ENCODE data around the gene HMGN2.

Gene HMGN2

DNA sequence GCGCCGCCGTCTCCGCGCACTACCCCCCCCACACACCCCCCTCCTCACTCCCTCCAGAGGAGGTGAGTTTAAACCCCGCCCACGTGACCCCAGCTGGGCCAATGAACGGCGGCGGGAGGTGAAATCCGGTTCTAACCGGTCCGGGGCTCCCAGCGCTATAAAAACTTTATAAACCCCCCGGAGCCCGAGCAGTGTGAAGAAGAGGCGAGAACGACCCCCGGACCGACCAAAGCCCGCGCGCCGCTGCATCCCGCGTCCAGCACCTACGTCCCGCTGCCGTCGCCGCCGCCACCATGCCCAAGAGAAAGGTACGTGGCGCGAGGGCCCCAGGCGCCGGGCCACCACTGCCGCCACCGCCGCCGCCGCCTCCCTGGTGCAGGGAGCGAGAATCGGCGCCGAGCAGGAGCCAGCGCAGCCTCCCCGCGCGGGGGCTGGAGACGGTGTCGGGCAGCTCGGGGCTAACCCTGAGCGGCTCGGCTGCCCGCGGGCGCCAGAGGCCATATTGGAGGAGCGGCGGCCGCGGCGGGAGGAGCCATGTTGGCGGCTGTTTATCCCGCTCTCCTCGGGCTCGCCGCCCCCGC, at the start of gene HMGN2:
Gene HMGN2, plus strand, starts transcription at position 121 of the 581 bp plus-strand sequence. Its CDS starts 173 bp downstream, at position 294.
- peak; percentile 93 for DNase-seq

DNA sequence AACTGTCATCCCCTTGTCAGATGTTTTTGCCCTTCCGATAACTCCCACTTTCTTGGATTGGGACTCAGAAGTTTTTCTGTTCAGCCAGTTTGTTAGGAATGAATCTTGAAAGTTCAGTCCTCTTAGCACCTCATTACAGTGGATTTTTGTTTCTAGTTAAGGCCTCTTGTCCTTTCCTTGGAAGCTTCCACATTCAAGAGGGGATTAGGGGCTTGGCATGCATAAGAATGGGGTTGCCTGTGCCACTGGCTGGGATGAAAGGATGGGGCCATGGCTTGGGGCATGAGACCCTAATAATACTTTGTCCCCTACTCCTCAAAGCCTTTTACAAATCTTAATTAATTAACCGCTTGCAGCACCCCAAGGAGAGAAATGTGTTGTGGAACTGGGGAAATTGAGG, 42.5 kb upstream of the HMGN2 start:
- DNase-seq = no peak

DNA sequence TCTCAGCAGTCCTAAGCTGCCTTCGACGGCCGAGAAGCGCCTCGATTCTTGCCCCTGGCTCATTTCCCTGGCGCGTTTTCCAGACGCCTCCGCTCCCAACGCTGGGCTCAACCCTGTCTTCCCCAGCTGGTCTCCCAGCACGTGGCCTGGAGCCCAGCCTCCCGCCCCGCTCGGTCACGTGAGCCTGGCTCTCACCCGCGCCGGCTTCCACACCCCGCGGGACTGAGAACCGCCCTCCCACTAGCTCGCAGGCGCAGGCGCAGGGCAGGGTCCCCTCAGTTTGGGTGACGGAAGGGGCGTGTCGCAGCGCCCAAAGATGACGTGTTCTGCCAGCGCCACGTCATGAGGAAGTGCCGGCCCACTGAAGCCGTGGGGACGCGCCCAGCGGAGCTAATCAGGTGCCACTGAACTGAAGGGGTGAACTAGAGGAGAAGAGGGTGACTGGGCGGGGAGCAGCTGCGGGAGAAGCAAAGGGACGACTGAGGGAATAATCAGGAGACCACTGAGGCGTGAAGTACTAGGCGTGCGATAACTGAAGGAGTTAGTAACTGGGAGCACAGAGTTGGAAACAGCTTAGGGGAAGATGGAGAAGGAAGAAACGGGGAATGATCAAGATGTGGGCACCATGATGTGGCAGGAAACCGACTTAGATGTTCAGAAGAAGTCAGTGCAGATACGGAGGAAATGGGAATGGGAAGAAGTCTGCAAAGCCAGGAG, 40.1 kb upstream of the HMGN2 start, which contains the start of gene DHDDS:
Gene DHDDS, plus strand, starts transcription at position 343 of the 717 bp plus-strand sequence. CDS start 625 bp downstream, outside the sequence.
- DNase-seq = peak; percentile 98

DNA sequence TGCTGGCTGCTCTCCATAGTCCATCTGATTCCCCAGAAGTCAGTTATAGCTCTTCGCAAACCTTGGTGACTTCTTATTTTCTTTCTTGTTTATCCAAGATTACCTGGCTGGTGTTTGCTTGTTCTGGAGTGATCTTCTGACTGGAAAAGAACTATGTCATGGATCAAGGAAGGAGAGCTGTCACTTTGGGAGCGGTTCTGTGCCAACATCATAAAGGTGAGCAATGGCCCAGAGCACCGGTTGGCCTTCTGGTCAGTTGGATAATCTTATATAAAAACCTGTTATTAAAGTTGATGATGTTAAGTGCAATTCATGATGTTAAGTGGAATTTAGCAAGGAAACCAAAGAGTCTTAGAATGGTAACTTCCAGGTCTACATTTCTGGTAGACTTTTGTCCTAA, 39.4 kb upstream of the HMGN2 start:
- DNase-seq = no peak

DNA sequence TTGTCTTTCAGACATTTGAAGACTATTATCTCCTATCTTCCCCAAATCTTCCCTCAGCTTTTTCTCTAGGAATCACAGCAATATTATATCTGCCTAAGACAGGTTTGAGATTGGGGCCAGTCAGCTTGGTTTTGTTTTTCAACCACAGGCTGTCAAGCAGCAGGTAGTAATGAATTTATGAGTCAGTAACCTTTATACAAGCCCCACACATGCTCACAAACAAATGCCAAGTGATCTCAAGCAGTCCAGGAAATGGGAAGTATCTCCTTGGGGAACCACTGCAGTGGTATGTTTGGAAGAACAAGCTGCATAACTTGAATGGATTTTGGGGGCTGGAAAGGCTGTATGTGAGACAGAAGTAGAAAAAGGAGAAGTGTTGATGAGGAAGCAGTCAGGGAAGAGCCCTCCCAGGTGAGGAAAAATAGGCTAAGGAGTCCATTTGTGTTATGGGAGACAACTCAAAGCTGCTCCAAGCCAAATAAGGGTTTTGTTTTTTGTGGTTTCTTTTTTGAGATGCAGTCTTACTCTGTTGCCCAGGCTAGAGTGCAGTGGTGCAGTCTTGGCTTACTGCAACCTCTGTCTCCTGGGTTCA, 38.0 kb upstream of the HMGN2 start:
- DNase-seq = no peak

DNA sequence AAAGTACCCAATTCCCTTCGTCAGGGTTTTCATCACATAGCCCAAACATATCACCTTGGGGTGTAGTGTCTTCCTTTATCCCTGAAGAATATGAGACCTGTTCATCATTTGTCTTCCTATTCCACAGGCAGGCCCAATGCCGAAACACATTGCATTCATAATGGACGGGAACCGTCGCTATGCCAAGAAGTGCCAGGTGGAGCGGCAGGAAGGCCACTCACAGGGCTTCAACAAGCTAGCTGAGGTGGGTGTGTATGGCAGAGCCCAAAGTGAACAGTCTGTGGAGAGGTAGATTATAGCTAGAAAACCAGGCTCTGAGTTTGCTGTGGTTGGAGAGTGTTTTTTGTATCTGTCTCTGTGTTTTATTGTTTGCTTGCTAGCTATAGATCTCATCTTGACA, 34.2 kb upstream of the HMGN2 start:
- no peak for DNase-seq

DNA sequence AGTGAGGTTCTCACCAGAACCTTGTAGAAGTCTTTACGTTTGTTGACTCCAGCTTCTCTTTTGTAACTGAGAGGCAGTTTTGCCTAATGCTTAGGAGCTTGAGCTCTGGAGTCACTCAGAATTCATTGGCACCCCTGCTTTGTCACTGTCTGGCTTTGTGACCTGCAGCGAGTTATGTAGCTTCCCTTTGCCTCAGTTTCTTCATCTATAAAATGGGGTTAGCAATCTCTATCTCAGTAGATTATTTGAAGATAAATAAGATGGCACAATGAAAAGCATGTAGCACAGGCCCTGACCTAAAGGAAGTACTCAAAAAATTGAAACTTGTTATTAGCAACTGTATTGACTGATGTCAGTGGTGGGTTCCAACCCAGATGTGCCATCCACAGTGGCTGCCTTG, 32.0 kb upstream of the HMGN2 start:
- DNase-seq = no peak

DNA sequence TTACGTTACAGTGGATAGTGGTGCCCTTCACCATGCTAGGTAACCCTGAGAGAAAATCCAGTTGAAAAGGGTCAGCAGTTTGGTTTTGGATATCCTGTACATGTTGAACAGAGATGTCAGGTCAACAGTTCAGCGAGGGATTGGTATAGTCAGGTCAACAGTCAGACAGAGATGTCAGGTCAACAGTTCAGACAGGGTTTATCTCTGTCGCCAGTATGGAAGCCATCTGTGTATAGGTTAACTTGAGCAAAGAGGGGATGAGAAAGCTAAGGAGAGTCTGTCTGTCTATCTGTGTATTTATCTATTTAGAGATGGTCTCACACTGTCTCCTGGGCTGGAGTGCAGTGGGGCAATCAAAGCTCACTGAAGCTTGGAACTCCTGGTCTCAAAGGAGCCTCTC, 22.4 kb upstream of the HMGN2 start:
- DNase-seq = no peak

DNA sequence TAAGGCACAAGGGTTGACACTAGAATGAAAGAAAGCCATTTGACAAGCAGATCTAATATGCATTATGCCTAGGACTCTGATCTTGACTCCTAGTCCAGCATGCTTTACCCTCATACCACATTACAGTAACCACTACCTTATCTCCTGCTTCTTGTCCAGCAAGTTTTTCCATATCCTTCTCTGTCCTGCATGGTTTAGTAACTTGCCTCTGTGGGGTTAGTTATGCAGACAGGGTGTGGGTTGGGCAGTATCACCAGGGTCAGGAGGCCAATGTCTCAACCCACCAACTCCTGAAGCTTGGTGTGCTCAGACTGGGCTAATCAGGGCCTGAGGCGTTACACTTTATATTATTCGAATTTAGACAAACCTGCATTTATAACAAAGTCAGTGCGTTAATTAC, 21.3 kb upstream of the HMGN2 start:
- DNase-seq = no peak

DNA sequence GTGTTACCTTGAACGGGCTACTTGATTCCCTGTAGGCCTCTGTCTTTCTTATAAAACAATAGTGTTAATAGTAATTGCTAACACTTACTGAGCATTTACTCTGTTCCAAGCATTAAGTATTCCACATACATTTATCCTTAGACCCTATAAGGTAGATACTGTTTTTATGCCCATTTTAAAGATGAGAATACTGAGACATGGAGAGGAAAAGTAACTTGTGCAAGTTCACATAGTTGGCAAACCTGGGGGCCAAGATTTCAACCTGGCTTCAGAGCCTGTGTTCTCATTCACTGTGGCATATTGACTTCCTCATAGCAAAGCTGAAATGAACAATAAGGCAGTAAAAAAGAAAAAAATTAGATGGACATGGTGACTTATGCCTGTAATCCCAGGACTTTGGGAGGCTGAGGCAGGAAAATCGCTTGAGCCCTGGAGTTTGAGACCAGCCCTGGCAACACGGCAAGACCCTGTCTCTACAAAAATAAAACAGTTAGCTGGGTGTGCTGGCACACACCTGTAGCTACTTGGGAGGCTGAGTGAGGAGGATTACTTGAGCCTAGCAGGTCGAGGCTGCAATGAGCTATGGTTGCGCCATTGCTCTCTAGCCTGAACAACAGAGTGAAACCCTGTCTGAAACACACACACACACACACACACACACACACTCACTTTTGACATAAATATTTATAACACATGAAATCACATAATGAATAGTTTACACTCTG, 19.6 kb upstream of the HMGN2 start:
- DNase-seq = no peak

DNA sequence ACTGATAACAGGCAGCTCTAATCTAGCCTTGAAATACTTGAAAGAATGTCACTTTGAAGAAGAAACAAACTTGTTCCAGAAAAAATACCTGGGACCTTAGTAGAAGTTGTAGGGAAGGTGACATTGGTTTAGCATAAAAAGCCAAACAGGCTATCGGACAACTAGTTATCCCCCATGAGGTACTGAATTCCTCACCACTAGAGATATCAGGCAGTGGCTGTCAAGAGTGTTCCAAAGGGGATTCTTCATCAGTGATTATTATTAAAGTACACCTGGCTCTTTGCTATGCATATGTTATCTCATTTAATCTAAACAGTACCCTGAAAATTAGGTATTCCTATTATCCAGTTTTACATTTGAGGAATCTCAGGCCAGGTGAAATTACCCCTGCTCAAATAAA, 13.1 kb upstream of the HMGN2 start:
- DNase-seq = no peak

DNA sequence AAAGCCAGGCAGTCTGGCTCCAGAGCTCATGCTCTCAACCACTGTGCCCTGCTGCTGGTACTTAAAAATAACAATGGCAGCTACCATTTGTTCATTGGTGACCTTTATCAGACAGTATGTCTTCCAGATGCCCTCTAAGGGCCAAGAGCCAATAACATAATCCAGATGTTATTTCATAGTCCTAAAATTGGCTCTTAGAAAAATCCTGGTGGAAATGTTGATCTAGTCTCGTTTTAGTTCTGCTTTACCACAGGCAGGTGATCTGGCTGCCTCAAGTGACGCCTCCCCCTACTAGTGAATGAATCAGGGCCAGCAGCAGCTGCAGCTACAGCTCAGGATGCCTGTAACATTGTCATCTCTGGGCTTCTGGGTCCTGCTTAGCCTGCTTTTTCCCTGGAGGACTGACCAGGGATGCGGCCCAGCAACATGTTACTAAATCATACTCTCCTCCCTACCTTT, 12.6 kb upstream of the HMGN2 start:
- no peak for DNase-seq

DNA sequence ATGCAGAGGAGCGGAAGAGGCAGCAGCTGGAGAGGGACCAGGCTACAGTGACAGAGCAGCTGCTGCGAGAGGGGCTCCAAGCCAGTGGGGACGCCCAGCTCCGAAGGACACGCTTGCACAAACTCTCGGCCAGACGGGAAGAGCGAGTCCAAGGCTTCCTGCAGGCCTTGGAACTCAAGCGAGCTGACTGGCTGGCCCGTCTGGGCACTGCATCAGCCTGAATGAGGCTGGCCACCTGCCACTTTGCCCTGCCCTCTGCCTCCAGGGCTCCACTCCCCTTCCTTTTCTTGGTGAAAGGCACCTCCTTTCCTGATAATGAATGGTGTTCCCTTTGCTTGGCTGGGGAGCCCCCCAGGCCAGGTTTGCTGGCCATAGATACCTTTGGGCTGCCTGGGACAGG, 3.3 kb upstream of the HMGN2 start:
- no peak for DNase-seq

DNA sequence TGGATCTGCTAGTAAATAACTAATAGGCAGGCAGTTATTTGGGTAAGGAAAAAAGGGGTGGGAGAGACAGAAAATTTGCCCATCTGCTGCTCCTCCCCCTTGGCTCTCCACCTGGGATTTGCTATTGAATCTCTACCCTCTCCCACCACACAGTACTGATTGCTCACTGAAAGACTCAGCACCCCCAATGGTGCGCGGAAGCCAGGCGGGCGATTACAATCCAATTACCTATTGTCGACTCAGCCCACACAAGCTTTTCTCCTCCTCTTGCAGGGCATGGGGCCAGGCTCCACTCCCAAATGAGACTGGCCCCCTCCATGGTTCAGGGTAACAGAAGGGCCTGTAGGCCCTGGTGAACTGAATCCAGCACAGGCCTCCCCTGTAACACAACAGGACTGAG, 2.7 kb upstream of the HMGN2 start:
- no peak for DNase-seq

DNA sequence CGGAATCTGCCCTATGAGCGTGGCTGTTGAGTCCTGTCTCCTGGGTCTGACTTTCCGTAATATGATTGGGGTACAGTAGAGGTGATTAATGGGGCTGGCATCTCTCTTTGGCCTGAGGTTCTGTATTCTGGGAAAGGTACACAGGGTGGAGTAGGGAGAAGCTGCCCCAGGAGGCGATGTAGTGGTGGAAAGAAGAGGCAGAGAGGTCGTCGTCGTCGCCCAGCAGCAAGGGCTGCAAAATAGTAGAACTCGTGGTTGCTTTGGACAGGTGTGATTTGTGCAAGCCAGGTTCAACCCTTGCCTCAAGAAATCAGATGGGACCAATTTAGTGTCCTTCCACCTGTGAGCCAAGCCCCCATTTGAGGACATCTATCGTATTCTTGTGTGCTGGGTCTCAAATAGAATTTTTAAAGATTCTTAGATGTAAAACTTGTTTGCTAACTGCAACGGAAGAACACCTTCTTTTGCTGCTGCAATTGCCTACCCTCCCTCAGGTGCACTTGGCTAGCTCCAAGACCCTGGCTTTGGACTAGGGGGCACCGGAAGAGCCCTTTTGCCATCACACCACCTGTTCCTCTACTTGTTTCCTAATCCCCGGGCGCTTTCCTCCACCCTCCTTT, 1.3 kb upstream of the HMGN2 start:
- no peak for DNase-seq

DNA sequence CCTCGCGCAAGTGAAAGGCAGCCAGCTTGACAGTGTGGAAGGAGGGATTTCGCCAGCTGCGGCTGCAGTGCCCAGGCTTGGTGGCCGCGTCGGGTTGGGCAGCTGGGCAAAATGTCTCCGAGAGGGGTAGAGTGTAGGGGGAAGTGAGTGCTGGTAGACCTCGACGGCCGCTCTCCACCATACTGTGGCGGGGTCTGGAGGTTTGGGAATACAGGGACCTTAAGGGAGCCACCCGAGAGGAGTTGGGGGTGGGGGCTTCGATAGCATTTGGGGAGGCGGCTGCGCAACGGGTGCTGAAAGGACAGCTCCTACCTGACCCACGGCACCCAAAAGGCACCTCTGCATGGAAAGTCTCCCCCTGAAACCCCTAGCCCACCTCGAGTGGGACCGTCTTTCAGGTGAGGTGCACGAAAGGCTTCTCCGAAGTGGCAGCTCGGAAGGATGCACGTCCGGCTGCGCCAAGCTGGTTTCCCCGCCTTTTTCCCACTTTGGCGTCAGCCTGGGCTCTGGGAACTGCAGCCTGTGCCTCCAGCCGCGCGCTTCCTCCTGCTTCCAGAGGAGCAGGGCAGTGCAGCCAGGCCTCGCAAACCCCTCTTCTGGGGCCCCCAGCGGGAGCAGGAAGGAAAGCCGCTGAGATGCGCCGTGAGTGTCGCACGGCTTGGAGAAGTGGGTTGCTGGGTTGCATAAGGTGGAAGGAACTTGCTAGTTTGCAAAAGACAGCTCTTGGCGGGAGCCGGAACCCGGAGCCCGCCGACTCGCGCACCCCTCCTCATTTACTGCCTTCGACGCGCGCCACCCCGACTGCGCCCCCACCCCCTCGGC, 531 bp upstream of the HMGN2 start:
- peak; percentile 80 for DNase-seq

DNA sequence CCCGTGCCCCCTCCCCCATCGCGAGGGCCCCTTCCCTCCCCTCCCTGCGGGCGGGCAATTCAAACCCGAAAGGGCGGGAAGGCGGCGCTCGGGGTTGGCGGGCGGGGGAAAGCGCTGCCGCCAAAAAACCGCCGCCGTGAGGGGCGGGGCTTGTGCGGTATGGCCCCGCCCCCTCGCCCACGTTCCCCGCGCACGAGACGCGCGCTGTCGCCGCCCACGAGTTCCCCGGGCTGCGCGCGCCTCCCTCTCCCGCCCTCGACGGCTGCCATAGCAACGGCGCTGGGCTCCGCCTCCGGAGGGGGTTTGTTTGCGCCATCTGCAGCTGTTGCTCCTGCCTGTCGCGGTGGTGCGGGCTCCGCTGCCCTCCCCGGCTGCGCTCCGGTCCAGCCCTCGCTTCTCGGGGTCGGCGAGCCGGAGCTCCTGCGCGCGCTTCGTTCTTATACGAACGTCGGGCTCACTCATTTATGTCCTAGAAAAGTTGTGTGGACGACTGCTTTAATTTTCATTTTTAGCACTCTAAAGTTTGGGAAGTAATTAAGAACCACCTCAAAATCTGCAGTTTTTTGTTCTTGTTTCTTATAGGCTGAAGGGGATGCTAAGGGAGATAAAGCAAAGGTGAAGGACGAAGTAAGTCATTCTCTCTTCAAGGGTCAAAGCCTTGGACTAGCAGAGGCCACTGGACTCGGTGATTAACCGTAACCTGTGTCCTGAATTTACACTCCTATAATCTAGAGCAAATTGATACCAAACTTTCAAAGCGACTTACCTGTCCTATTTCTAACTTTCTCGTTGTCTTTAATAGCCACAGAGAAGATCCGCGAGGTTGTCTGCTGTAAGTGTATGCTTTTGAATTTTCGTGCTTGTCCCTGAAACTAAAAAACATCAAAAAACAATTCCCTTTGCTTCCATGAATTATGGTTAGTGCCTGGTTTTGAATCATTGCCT, 933 bp downstream of the HMGN2 start:
- peak; percentile 93 for DNase-seq

DNA sequence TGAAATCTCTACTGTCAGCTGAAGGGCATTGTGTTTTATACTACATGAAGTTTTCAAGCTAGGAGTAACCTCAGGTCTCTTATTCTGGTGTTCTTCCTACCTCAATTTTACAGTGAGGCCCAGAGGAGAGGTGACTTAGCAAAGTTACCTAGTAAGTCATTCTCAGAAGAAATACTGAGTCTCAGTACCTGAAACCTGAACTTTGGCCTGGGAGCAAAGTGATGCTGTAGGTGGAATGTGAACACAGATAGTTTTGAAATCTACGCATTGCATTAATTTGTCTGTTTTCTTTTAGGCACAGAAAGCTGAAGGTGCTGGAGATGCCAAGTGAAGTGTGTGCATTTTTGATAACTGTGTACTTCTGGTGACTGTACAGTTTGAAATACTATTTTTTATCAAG, 2.6 kb downstream of the HMGN2 start:
- no peak for DNase-seq

DNA sequence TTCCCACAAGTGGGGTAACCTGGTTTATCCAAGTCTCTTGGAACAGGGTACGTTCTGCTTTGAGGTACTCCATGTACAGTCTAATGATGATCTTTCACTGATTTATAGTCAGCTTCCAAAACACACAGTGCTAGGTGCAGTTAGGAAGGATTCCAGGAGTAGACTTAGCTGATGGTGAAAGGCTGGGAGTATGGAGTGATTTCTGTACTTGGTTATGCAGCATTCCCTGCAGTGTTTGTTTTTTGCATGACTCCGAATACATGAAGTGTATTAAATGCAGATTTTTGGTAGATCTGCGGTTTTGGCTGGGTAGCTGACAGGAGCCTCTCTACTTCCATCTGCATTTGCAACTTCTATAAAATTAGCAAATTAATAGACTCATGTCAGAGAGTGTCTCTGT, 3.7 kb downstream of the HMGN2 start:
- DNase-seq = no peak

DNA sequence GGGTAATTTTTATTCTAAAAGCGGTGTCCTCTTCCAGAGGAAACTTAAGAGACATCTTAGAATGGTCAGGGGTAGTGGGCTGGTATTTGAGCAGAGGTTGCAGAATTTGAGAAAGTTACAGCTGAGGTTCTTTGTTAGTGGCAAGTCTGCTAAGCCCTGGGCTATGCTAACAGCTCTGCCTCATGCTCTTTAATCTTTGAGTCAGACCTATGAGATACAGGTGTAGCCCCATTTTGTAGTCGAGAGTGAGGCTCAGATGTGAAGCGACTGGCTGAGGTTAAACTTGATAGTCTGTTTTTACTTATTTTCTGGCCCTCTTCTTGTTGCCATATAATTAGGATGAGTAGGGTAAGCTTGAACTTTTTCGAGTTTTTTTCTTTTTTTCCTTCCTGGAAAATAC, 4.7 kb downstream of the HMGN2 start:
- no peak for DNase-seq

All from fibroblast of skin of right quadriceps (primary cell).